Testis (tissue), 3 donors: Measurements from ENCODE around the gene PRPSAP1. TPM values are rescaled to one million over a fixed set of nuclear protein-coding genes. Genes with fewer than 3 reads are reported as not detected.

Experiments
- DNase-seq: peaks from one replicate; pipeline ENCODE4 v3.0.0-alpha.2; 2019
- H3K27ac ChIP-seq, 2 donors: fragments of 200-600 bp; sonication (generic); one replicate each; pipeline ENCODE4 v1.5.1; 2019
- H3K27me3 ChIP-seq: fragments of 200-600 bp; sonication (generic); one replicate; pipeline ENCODE4 v1.5.1; 2019
- H3K36me3 ChIP-seq: fragments of 200-600 bp; sonication (generic); one replicate; pipeline ENCODE4 v1.5.1; 2017; ENCODE audit warnings: low read depth; ENCODE audit errors: missing control alignments
- H3K4me1 ChIP-seq: fragments of 200-600 bp; sonication (generic); one replicate; pipeline ENCODE4 v1.5.1; 2019
- H3K4me3 ChIP-seq, 2 donors: fragments of 200-600 bp; sonication (generic); one replicate each; pipeline ENCODE4 v1.5.1; 2017 to 2019
- H3K9me3 ChIP-seq: fragments of 200-600 bp; sonication (generic); one replicate; pipeline ENCODE4 v1.5.1; 2017
- CTCF ChIP-seq, 3 experiments: fragments of 450-650 bp in 2 of 3; fragments of 200-600 bp in 1 of 3; sonication (generic) in 1 of 3; IDR thresholded peaks; one replicate each; pipeline ENCODE4 v1.5.1; 2016 to 2019; ENCODE audit warnings: antibody characterized with exemption in 3 of 3, mild to moderate bottlenecking in 2 of 3, moderate library complexity in 1 of 3
- POLR2A ChIP-seq: fragments of 450-650 bp; IDR thresholded peaks from one replicate; pipeline ENCODE4 v1.6.1; 2017; ENCODE audit warnings: antibody characterized with exemption, mild to moderate bottlenecking, moderate library complexity
- WGBS, 2 donors: methylation state at CpG; one replicate each; pipeline ENCODE4 v1.1.5; 2018; 5-methylcytosine and 5-hydroxymethylcytosine counted together
- intact Hi-C: fragments of 100-400 bp; cut with DNase I; formaldehyde crosslinking; loops from one replicate; pipeline ENCODE4 v1.15.1; 2023; ENCODE audit warnings: low total_unique reads
- polyA plus RNA-seq: library from polyadenylated mRNA; stranded (reverse); fragments of 350-450 nt; fragmentation: Illumina TruSeq; extraction: RNeasy Lipid Tissue Mini Kit (QIAGEN cat#74804); gene quantifications from one replicate; pipeline ENCODE4 v1.2.3, GENCODE V29; 2014; ENCODE audit warnings: low read depth, low replicate concordance; ENCODE audit not compliant: insufficient read depth
- total RNA-seq, 2 donors: library from RNA; depleted of rRNA; stranded (reverse); fragments of >200 nt; gene quantifications; one replicate each; pipeline ENCODE4 v1.2.3, GENCODE V29; 2016

The PRPSAP1 gene
- total and polyA plus RNA-seq, 3 donors from 2014 or later, result 132 to 184 (median 152) TPM

GRCh38 chr17:76274112-76274956 lies 79.4 kb downstream of the PRPSAP1 start:
- no peak overlapping the region for H3K27ac ChIP-seq
- TF ChIP-seq CTCF (IDR thresholded peaks at IDR 0.05), result no peak
- TF ChIP-seq POLR2A, result no peak
- no peak for DNase-seq
- no peak overlapping the region for H3K4me3 ChIP-seq
- no peaks in the 10 kb centered on the region for H3K36me3 ChIP-seq
- H3K27me3 ChIP-seq, result no peaks in the 10 kb centered on the region
- WGBS, 2 donors, result 71 to 72% methylated on average over 12 to 21 of the region's 21 CpGs
- intact Hi-C loops, result no loop called here
- H3K9me3 ChIP-seq, result no peaks in the 10 kb centered on the region
- peaks cover 24% of the 10 kb centered on the region for H3K4me1 ChIP-seq

GRCh38 chr17:76273445-76274111 lies 80.1 kb downstream of the PRPSAP1 start:
- no peaks in the 10 kb centered on the region for H3K27me3 ChIP-seq
- WGBS, 2 donors, result 78 to 82% methylated on average over 21 to 24 of the region's 26 CpGs
- no peaks in the 10 kb centered on the region for H3K9me3 ChIP-seq
- H3K27ac ChIP-seq, result no peak overlapping the region
- no peaks in the 10 kb centered on the region for H3K36me3 ChIP-seq
- no peak overlapping the region for H3K4me3 ChIP-seq
- no peak for TF ChIP-seq POLR2A
- no peak for TF ChIP-seq CTCF (IDR thresholded peaks at IDR 0.05)
- intact Hi-C loops, result no loop called here
- H3K4me1 ChIP-seq, result peaks cover 26% of the 10 kb centered on the region
- DNase-seq, result no peak

- DNase-seq, result no peak
- Histone ChIP-seq H3K4me1 (peaks cover 26% of the 10 kb centered on the region), H3K27ac (peak overlapping the region; percentile 2 to 59), H3K9me3 (no peaks in the 10 kb centered on the region), H3K27me3 (no peaks in the 10 kb centered on the region), H3K4me3 (no peak overlapping the region), H3K36me3 (no peaks in the 10 kb centered on the region)
- 78 to 86% methylated on average over 15 to 19 of the region's 19 CpGs for WGBS, 2 donors
- TF ChIP-seq POLR2A, result no peak
- TF ChIP-seq CTCF (IDR thresholded peaks at IDR 0.05), result no peak
- intact Hi-C loops, result no loop called here
Measured at GRCh38 chr17:76272541-76273444, 80.9 kb downstream of the PRPSAP1 start.

- Histone ChIP-seq H3K4me1 (peaks cover 26% of the 10 kb centered on the region), H3K36me3 (no peaks in the 10 kb centered on the region), H3K4me3 (no peak overlapping the region), H3K27ac (peak overlapping the region; percentile 2 to 59), H3K9me3 (no peaks in the 10 kb centered on the region), H3K27me3 (no peaks in the 10 kb centered on the region)
- no peak for DNase-seq
- WGBS, 2 donors, result 46 to 49% methylated on average over 6 to 37 of the region's 38 CpGs
- intact Hi-C loops, result no loop called here
- no peak for TF ChIP-seq POLR2A
Measured at GRCh38 chr17:76271669-76272540, 81.8 kb downstream of the PRPSAP1 start.
